Measurements from ENCODE around the gene CARS1. TPM values are rescaled to one million over a fixed set of nuclear protein-coding genes. Genes with fewer than 3 reads are reported as not detected.

Gene CARS1
- total and polyA plus RNA-seq, 10 of the 15 experiments (the other 5 are each of a cell fraction or from before 2014, with no cell fraction given) = 7.8 to 60.6 (median 45.7) TPM

GRCh38 chr11:2989006-2989405, 68.2 kb downstream of the CARS1 start:
- ATAC-seq (no peak), FAIRE-seq (no peak), DNase-seq (ENCODE audit: low read depth, low spot score) (no peak)
- Histone ChIP-seq H3K4me2 (ENCODE audit: control insufficient read depth, insufficient read depth) (peak overlapping the region; percentile 96), H3K4me3 (peak overlapping the region; percentile 97), H4K20me1 (ENCODE audit: control insufficient read depth, insufficient read depth) (peaks cover 6% of the 10 kb centered on the region; the same call in 1 of the 2 replicates), H3K27ac (ENCODE audit: control insufficient read depth, insufficient read depth) (peak overlapping the region; percentile 64), H3K27me3 (replicated peaks in 1 of 2; ENCODE audit: control insufficient read depth in 2 of 2, insufficient read depth in 2 of 2, low read length in 1 of 2) (no peaks in the 10 kb centered on the region), H2AFZ (ENCODE audit: control insufficient read depth, low read depth, low read length) (no peak overlapping the region), H3K36me3 (ENCODE audit: control insufficient read depth in 2 of 2, insufficient read depth in 2 of 2, low read length in 1 of 2) (peaks cover 0 to 10% of the 10 kb centered on the region in 2 experiments; a peak in 3 of 4 replicates), H3K79me2 (ENCODE audit: control insufficient read depth, insufficient read depth, low read length) (peaks cover 79% of the 10 kb centered on the region), H3K4me1 (ENCODE audit: control insufficient read depth, insufficient read depth, low read length) (peaks cover 6% of the 10 kb centered on the region), H3K9ac (ENCODE audit: control insufficient read depth, insufficient read depth, low read length) (peak overlapping the region; percentile 56), H3K9me3 (replicated peaks; ENCODE audit: control insufficient read depth, insufficient read depth, low read length) (no peaks in the 10 kb centered on the region)
- RAD21 ChIA-PET (ENCODE audit: unreplicated experiment) = interaction anchor here (0.8 to 4.8 kb wide), 8 partner anchors 13 to 602 kb away, joined by 3 to 42 read pairs (median 8); no protein-coding TSS in a partner anchor
- TF ChIP-seq CHD2 (IDR thresholded peaks at IDR 0.05; ENCODE audit: borderline replicate concordance, low read depth, low read length) (no peak), WRNIP1 (IDR thresholded peaks at IDR 0.05; ENCODE audit: borderline replicate concordance, low read depth, low read length) (no peak)
- in situ Hi-C loops (cut with MboI) (no loop called here), intact Hi-C loops (cut with micrococcal nuclease; ENCODE audit: unreplicated experiment) (no loop called here)
- 1% methylated on average over 4 of the region's 4 CpGs for WGBS (ENCODE audit: insufficient coverage, insufficient replicate concordance, low lambda C conversion rate, missing lambda C conversion rate)
- POLR2A ChIA-PET = interaction anchor here (0.6 to 3.3 kb wide), 9 partner anchors 9 to 792 kb away, joined by 3 to 34 read pairs (median 3); no protein-coding TSS in a partner anchor
- CTCF ChIA-PET = interaction anchor here (0.6 to 3.6 kb wide), 16 partner anchors 9 to 820 kb away, joined by 3 to 30 read pairs (median 4); no protein-coding TSS in a partner anchor
- SMC1A ChIA-PET (ENCODE audit: uncharacterized antibody, unreplicated experiment) = interaction anchor here (0.6 to 3.1 kb wide), 16 partner anchors 8 to 383 kb away, joined by 3 to 29 read pairs (median 5); partner anchors contain the start of gene CARS1
- no TSS peak for BruUV-seq (replicated peaks)

GRCh38 chr11:2987881-2988861, 69.1 kb downstream of the CARS1 start:
- no peak for DNase-seq (ENCODE audit: low read depth, low spot score)
- Histone ChIP-seq H3K9ac (ENCODE audit: control insufficient read depth, insufficient read depth, low read length) (peak overlapping the region; percentile 56), H3K4me1 (ENCODE audit: control insufficient read depth, insufficient read depth, low read length) (peaks cover 6% of the 10 kb centered on the region), H3K4me3 (peak overlapping the region; percentile 97), H3K36me3 (ENCODE audit: control insufficient read depth in 2 of 2, insufficient read depth in 2 of 2, low read length in 1 of 2) (peaks cover 0 to 10% of the 10 kb centered on the region in 2 experiments; a peak in 3 of 4 replicates), H3K27me3 (replicated peaks in 1 of 2; ENCODE audit: control insufficient read depth in 2 of 2, insufficient read depth in 2 of 2, low read length in 1 of 2) (no peaks in the 10 kb centered on the region), H3K79me2 (ENCODE audit: control insufficient read depth, insufficient read depth, low read length) (peaks cover 87% of the 10 kb centered on the region), H4K20me1 (ENCODE audit: control insufficient read depth, insufficient read depth) (peaks cover 6% of the 10 kb centered on the region; the same call in 1 of the 2 replicates), H3K4me2 (ENCODE audit: control insufficient read depth, insufficient read depth) (peak overlapping the region; percentile 96), H3K9me3 (replicated peaks; ENCODE audit: control insufficient read depth, insufficient read depth, low read length) (no peaks in the 10 kb centered on the region), H3K27ac (ENCODE audit: control insufficient read depth, insufficient read depth) (peak overlapping the region; percentile 64), H2AFZ (ENCODE audit: control insufficient read depth, low read depth, low read length) (no peak overlapping the region)
- FAIRE-seq = no peak
- WGBS (ENCODE audit: insufficient coverage, insufficient replicate concordance, low lambda C conversion rate, missing lambda C conversion rate) = 39% methylated on average over 11 of the region's 11 CpGs
- POLR2A ChIA-PET = interaction anchor here (0.6 to 3.3 kb wide), 5 partner anchors 13 to 793 kb away, joined by 3 to 34 read pairs (median 3); no protein-coding TSS in a partner anchor
- no peak for ATAC-seq
- CTCF ChIA-PET = interaction anchor here (0.7 to 3.6 kb wide), 12 partner anchors 9 to 455 kb away, joined by 3 to 30 read pairs (median 5); no protein-coding TSS in a partner anchor
- in situ Hi-C loops (cut with MboI) = no loop called here
- SMC1A ChIA-PET (ENCODE audit: uncharacterized antibody, unreplicated experiment) = interaction anchor here (0.6 to 3.1 kb wide), 9 partner anchors 13 to 384 kb away, joined by 3 to 29 read pairs (median 7); no protein-coding TSS in a partner anchor
- intact Hi-C loops (cut with micrococcal nuclease; ENCODE audit: unreplicated experiment) = no loop called here
- RAD21 ChIA-PET (ENCODE audit: unreplicated experiment) = interaction anchor here (0.9 to 4.8 kb wide), 6 partner anchors 12 to 103 kb away, joined by 3 to 42 read pairs (median 8); no protein-coding TSS in a partner anchor
- TSS peak; percentile 36 for BruUV-seq (replicated peaks)
- TF ChIP-seq ZNF384 (IDR thresholded peaks at IDR 0.05; ENCODE audit: borderline replicate concordance, low read depth, low read length) (no peak), SP1 (IDR thresholded peaks at IDR 0.05; ENCODE audit: low read depth, low read length) (no peak), WRNIP1 (IDR thresholded peaks at IDR 0.05; ENCODE audit: borderline replicate concordance, low read depth, low read length) (no peak), POLR2AphosphoS2 (IDR thresholded peaks at IDR 0.05; ENCODE audit: low read depth, low read length) (no peak), ZBTB4 (CRISPR knock-in tag; IDR thresholded peaks at IDR 0.05) (no peak), RFX5 (IDR thresholded peaks at IDR 0.05; ENCODE audit: low read depth, low read length) (no peak), ATF7 (IDR thresholded peaks at IDR 0.05; ENCODE audit: low read depth) (no peak)
- TF ChIP-seq, protein P1, sequence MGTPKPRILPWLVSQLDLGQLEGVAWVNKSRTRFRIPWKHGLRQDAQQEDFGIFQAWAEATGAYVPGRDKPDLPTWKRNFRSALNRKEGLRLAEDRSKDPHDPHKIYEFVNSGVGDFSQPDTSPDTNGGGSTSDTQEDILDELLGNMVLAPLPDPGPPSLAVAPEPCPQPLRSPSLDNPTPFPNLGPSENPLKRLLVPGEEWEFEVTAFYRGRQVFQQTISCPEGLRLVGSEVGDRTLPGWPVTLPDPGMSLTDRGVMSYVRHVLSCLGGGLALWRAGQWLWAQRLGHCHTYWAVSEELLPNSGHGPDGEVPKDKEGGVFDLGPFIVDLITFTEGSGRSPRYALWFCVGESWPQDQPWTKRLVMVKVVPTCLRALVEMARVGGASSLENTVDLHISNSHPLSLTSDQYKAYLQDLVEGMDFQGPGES (IDR thresholded peaks at IDR 0.05) = no peak

Data from GM12878 (cell line).